DND-41 (cell line): Measurements from ENCODE around the gene PSMB11.

Source experiments
- ATAC-seq: fragments of 200-7000 bp; cut with Tn5 transposase; 3 replicates; pipeline ENCODE4 v1.9.1; 2021; ENCODE audit warnings: low read depth; ENCODE audit not compliant: insufficient read depth
- DNase-seq: peaks from one replicate; pipeline ENCODE4 v3.0.0-alpha.2; 2020
- H2AFZ ChIP-seq: 2 replicates; pipeline ENCODE4 v1.6.0; 2012; ENCODE audit warnings: low read depth, low read length
- H3K27ac ChIP-seq: 2 replicates; pipeline ENCODE4 v1.5.1; 2012; ENCODE audit warnings: low read length, inconsistent platforms
- H3K27me3 ChIP-seq: fragments of 200-600 bp; sonication (generic); 2 replicates; pipeline ENCODE4 v1.6.0; 2012; ENCODE audit warnings: low read length, mild to moderate bottlenecking, inconsistent platforms; ENCODE audit not compliant: insufficient read depth, poor library complexity
- H3K36me3 ChIP-seq: 2 replicates; pipeline ENCODE4 v1.5.1; 2012; ENCODE audit warnings: low read length, inconsistent platforms; ENCODE audit not compliant: insufficient read depth
- H3K4me1 ChIP-seq: 2 replicates; pipeline ENCODE4 v1.5.1; 2012; ENCODE audit warnings: mild to moderate bottlenecking, low read length; ENCODE audit not compliant: insufficient read depth
- H3K4me2 ChIP-seq: 2 replicates; pipeline ENCODE4 v1.6.0; 2012; ENCODE audit warnings: mild to moderate bottlenecking, moderate library complexity, low read length, inconsistent platforms; ENCODE audit not compliant: insufficient read depth
- H3K4me3 ChIP-seq, 2 experiments: fragments of 200-600 bp in 1 of 2; shearing (Covaris generic) in 1 of 2; 2 replicates each; pipeline ENCODE4 v1.5.1; 2012 to 2016; ENCODE audit warnings: inconsistent platforms in 2 of 2, low read length in 2 of 2, mild to moderate bottlenecking in 2 of 2, low read depth in 1 of 2, moderate library complexity in 1 of 2
- H3K79me2 ChIP-seq: 2 replicates; pipeline ENCODE4 v1.6.0; 2012; ENCODE audit warnings: low read length, inconsistent platforms; ENCODE audit not compliant: insufficient read depth
- H3K9ac ChIP-seq: 2 replicates; pipeline ENCODE4 v1.6.0; 2012; ENCODE audit warnings: low read depth, mild to moderate bottlenecking, inconsistent platforms, low read length, moderate library complexity
- H3K9me3 ChIP-seq: 2 replicates; pipeline ENCODE4 v1.5.1; 2012; ENCODE audit warnings: low read length, moderate library complexity, mild to moderate bottlenecking, inconsistent platforms; ENCODE audit not compliant: insufficient read depth, severe bottlenecking
- H4K20me1 ChIP-seq: 2 replicates; pipeline ENCODE4 v1.6.0; 2012; ENCODE audit warnings: low read length; ENCODE audit not compliant: insufficient read depth
- CTCF ChIP-seq: IDR thresholded peaks from 2 replicates; pipeline ENCODE4 v1.5.1; 2012; ENCODE audit warnings: borderline replicate concordance, low read length, moderate library complexity, mild to moderate bottlenecking; ENCODE audit not compliant: poor library complexity, severe bottlenecking; ENCODE audit errors: extremely low read depth
- EZH2 ChIP-seq: IDR thresholded peaks from 3 replicates; pipeline ENCODE4 v1.6.1; 2012; ENCODE audit warnings: borderline replicate concordance, low read depth, mild to moderate bottlenecking, moderate library complexity, low read length, inconsistent platforms; ENCODE audit not compliant: severe bottlenecking

The PSMB11 gene

GRCh38 chr14:23042162-23042965, at the start of gene PSMB11:
TSS of gene PSMB11 (plus strand) at chr14:23042212. CDS start at chr14:23042226, 14 bp downstream.
- Histone ChIP-seq H3K27ac (no peak within 1 kb of the TSS), H3K79me2 (no peaks in the 10 kb centered on the region), H3K9me3 (no peaks in the 10 kb centered on the region), H4K20me1 (no peaks in the 10 kb centered on the region), H3K4me1 (no peaks in the 10 kb centered on the region), H3K4me3 (no peak within 1 kb of the TSS), H2AFZ (no peak within 1 kb of the TSS), H3K4me2 (no peak within 1 kb of the TSS), H3K36me3 (no peaks in the 10 kb centered on the region), H3K27me3 (peaks cover 2% of the 10 kb centered on the region), H3K9ac (no peak within 1 kb of the TSS)
- ATAC-seq (no peak), DNase-seq (no peak)
- no peak for TF ChIP-seq EZH2
- TF ChIP-seq CTCF: no peak

GRCh38 chr14:22993517-22993916, 48.5 kb upstream of the PSMB11 start:
- H3K4me3 ChIP-seq: no peak overlapping the region
- no peak overlapping the region for H2AFZ ChIP-seq
- no peaks in the 10 kb centered on the region for H3K79me2 ChIP-seq
- no peaks in the 10 kb centered on the region for H4K20me1 ChIP-seq
- H3K27me3 ChIP-seq: no peaks in the 10 kb centered on the region
- no peaks in the 10 kb centered on the region for H3K4me1 ChIP-seq
- H3K27ac ChIP-seq: no peak overlapping the region
- TF ChIP-seq EZH2 (no peak), CTCF (no peak)
- peaks cover 4% of the 10 kb centered on the region; the same call in 1 of the 2 replicates for H3K36me3 ChIP-seq
- no peak for DNase-seq
- no peak overlapping the region for H3K4me2 ChIP-seq
- no peak for ATAC-seq
- H3K9me3 ChIP-seq: no peaks in the 10 kb centered on the region
- no peak overlapping the region for H3K9ac ChIP-seq

- peaks cover 8% of the 10 kb centered on the region for H3K36me3 ChIP-seq
- TF ChIP-seq EZH2 (no peak), CTCF (peak; percentile 76)
- H3K9me3 ChIP-seq: no peaks in the 10 kb centered on the region
- no peak overlapping the region for H3K9ac ChIP-seq
- ATAC-seq: peak; percentile 95
- H3K79me2 ChIP-seq: no peaks in the 10 kb centered on the region
- H4K20me1 ChIP-seq: no peaks in the 10 kb centered on the region
- peak; percentile 55 for DNase-seq
- no peak overlapping the region for H3K4me3 ChIP-seq
- no peak overlapping the region for H2AFZ ChIP-seq
- peak overlapping the region; percentile 12; the same call in 1 of the 2 replicates for H3K27ac ChIP-seq
- H3K4me1 ChIP-seq: no peaks in the 10 kb centered on the region
- H3K4me2 ChIP-seq: no peak overlapping the region
- H3K27me3 ChIP-seq: no peaks in the 10 kb centered on the region
Observed at GRCh38 chr14:22994762-22995275, 47.2 kb upstream of the PSMB11 start.
